ENCODE measurements around the gene YBX1.

Gene YBX1

DNA sequence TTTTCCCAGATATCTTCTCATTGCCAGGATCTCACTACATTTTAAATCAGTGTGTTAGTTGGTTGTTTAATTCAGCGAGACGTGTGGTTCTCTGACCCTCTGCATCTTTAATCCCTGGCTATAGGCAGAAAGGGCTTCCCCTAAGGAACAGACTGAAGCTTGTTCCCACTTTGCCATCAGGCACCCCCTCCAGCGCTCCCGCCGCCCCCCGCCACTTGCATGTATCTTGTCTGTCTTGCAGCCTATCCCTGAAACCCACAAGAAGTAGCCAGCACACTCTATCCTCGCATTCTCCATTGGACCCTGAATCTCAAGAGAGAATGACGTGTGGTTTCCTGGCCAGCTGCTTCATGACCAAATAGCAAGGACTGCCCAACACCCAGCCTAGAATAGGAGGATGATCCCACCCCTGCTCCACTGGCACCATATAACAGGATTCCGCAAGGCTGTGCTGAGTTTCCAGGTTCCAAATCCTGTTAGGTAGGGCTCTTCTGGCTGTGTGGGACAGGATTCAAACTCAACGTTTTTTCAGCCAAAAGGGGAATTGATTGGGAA lies 50.0 kb downstream of the YBX1 start:
- H3K4me1 ChIP-seq (ENCODE audit: insufficient read depth, low read length) = no peaks in the 10 kb centered on the region
- H3K4me3 ChIP-seq (ENCODE audit: low read length) = no peak overlapping the region
- H3K36me3 ChIP-seq (ENCODE audit: insufficient read depth, low read length) = no peaks in the 10 kb centered on the region
- no peaks in the 10 kb centered on the region for H3K27me3 ChIP-seq (ENCODE audit: insufficient read depth, low read length)
- no peak overlapping the region for H2AFZ ChIP-seq (ENCODE audit: low read depth, low read length)
- no peaks in the 10 kb centered on the region for H3K9me3 ChIP-seq (ENCODE audit: low read length)

DNA sequence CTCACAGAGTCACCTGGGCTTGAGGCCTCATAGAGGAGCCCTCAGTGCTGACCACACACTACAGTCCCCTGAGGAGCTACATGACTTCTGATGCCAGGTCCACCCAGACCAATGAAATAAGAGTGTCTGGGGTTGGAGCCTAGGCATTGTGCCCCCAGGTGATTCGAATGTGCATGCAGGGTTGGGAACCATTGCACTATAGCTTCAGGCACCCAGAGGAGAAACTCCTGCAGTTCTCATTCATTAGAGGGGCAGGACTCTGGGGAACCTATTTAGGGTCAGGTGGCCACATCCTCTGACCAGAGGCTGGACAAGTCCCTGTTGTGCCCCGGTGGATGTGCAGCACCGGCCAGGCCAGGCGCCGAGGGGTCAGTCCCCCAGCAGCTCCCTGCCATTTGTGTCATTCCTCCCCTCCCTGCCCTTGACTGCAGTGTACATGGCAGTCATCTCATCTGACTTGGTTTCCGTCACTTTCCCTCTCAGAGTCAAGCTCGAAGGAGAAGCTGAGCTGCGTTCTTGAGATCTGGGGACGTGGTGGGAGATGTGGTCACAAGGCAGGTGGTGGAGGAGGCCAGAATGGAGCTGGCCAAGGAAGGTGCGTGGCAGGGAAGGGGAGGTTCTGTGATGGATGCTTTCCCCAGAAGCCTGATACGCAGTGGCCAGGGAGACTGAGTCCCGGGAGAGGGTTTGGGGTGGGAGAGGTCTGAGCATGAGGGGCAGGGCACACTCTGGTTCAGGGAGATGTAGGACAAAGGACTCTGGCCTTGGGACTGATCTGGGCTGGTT lies 51.4 kb downstream of the YBX1 start:
- no peaks in the 10 kb centered on the region for H3K4me1 ChIP-seq (ENCODE audit: insufficient read depth, low read length)
- no peaks in the 10 kb centered on the region for H3K27me3 ChIP-seq (ENCODE audit: insufficient read depth, low read length)

DNA sequence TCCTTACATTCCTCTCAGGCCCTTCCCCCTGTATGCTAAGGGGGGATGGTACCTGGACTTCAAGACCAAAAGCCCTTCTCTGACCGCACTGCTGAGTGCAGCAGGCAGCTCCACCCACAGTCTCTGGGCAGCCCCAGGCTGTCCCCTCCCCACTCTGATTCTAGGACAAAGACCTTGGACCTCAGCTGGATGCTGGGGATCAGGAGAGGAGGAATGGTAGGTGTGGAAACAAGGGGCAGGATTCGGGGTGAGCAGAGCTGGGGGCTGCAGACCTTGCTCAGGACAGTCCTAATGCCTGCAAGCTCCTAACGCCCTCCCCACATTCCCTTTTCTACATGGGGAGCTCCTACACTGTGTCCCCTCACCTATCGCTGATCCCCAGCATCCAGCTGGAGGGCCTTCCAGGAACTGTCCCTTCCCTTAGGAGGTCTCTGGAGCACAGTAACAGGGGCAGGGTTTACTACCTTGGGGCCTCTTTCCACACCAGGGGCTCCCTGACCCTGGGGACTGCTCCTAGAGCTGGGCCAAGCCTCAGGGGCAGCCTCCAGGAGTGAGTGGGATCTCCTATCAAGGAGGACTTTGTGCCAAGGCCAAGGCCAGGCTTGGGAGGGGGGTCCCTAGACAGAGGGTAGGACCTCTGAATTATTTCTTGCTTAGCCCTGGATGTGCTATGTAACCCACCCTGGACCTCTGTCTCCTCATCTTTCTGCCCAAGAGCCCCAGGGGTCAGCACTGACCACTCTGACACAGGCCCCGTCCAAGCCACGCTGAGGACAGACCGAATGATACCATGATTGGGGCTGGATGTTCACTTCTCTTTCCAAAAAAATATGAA lies 52.2 kb downstream of the YBX1 start:
- Histone ChIP-seq H3K4me1 (ENCODE audit: insufficient read depth, low read length) (no peaks in the 10 kb centered on the region), H3K36me3 (ENCODE audit: insufficient read depth, low read length) (no peaks in the 10 kb centered on the region), H3K4me3 (ENCODE audit: low read length) (no peak overlapping the region), H2AFZ (ENCODE audit: low read depth, low read length) (no peak overlapping the region), H3K9me3 (ENCODE audit: low read length) (no peaks in the 10 kb centered on the region), H3K27me3 (ENCODE audit: insufficient read depth, low read length) (no peaks in the 10 kb centered on the region)

More for the DNA sequence above, 51.4 kb downstream of the YBX1 start:
- Histone ChIP-seq H3K9me3 (ENCODE audit: low read length) (no peaks in the 10 kb centered on the region), H3K36me3 (ENCODE audit: insufficient read depth, low read length) (no peaks in the 10 kb centered on the region), H3K4me3 (ENCODE audit: low read length) (no peak overlapping the region), H2AFZ (ENCODE audit: low read depth, low read length) (no peak overlapping the region)

DNA sequence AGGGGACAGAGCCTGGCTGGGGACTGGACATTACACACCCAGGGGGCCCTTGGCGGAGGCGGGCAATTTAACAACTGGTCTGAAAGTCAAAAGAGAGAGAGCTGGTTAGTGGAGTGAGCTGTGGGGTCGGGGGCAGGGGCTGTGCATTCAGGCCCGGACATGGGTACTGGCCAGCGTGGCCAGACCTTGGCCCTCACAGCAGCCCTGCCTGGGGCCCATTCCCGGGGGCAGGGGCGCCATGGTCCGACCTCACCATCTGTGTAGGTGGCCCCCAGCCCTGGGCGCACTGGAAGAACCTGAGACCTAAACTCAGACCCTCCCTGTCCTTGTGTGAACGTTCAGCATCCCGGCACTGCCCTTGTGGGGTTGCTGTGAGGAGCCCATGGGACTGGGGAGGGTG lies 52.8 kb downstream of the YBX1 start:
- Histone ChIP-seq H3K27me3 (ENCODE audit: insufficient read depth, low read length) (no peaks in the 10 kb centered on the region), H3K4me3 (ENCODE audit: low read length) (no peak overlapping the region), H3K4me1 (ENCODE audit: insufficient read depth, low read length) (peaks cover 4% of the 10 kb centered on the region), H3K9me3 (ENCODE audit: low read length) (no peaks in the 10 kb centered on the region), H2AFZ (ENCODE audit: low read depth, low read length) (no peak overlapping the region), H3K36me3 (ENCODE audit: insufficient read depth, low read length) (no peaks in the 10 kb centered on the region)

DNA sequence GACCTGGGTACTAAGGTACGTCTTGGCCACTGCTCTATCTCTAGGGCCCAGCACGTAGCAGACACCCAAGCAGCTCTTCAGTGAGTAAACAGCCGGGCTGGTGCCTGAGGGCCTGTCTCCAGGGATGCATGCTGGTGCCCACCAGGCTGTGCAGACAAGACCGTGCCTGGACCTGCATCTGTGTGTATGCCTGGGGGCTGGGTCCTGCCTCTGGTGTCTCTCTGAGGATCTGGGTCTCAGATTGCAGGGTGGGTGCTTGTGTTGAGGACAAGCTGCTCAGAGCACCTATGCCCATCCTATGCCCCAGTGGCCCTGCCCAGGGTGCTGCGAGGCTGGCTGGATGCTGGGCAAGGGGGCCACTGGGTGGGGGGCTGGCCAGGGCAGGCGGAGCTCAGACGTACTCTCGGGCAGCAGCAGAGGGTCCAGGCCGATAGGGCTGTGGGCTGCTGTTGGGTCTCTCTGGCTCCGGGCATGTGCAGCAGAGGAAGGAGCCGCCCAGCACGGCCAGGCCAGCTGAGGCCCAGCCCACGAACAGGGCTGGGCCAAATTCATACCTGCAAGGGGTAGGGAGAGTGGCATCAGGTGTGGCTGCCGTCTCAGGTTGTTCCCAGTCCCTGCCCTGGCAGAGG lies 53.4 kb downstream of the YBX1 start:
- no peaks in the 10 kb centered on the region for H3K27me3 ChIP-seq (ENCODE audit: insufficient read depth, low read length)
- H3K4me3 ChIP-seq (ENCODE audit: low read length) = no peak overlapping the region
- no peak overlapping the region for H2AFZ ChIP-seq (ENCODE audit: low read depth, low read length)
- no peaks in the 10 kb centered on the region for H3K9me3 ChIP-seq (ENCODE audit: low read length)
- H3K36me3 ChIP-seq (ENCODE audit: insufficient read depth, low read length) = no peaks in the 10 kb centered on the region
- peaks cover 10% of the 10 kb centered on the region for H3K4me1 ChIP-seq (ENCODE audit: insufficient read depth, low read length)

DNA sequence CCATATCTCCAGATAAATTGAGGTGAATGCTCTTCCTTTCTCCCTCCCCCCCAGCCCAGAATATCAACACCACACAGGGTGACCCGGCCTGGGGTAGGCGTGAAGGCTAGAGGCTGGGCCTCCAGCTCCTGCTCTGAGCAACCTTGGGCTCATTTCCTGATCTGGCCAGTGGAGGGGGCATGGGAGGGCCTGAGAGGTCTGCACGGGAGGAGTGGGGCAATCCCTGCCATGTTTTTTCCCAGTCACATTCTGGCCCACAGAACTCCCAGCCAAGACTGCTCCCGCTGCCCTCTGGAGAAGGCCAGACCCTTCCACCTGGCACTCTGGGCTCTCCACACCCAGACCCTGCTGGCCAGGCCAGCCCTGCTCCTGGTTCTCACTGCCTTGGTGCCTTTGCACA lies 53.9 kb downstream of the YBX1 start:
- Histone ChIP-seq H3K9me3 (ENCODE audit: low read length) (no peaks in the 10 kb centered on the region), H2AFZ (ENCODE audit: low read depth, low read length) (no peak overlapping the region), H3K4me3 (ENCODE audit: low read length) (no peak overlapping the region), H3K27me3 (ENCODE audit: insufficient read depth, low read length) (no peaks in the 10 kb centered on the region), H3K36me3 (ENCODE audit: insufficient read depth, low read length) (no peaks in the 10 kb centered on the region), H3K4me1 (ENCODE audit: insufficient read depth, low read length) (peaks cover 15% of the 10 kb centered on the region)

DNA sequence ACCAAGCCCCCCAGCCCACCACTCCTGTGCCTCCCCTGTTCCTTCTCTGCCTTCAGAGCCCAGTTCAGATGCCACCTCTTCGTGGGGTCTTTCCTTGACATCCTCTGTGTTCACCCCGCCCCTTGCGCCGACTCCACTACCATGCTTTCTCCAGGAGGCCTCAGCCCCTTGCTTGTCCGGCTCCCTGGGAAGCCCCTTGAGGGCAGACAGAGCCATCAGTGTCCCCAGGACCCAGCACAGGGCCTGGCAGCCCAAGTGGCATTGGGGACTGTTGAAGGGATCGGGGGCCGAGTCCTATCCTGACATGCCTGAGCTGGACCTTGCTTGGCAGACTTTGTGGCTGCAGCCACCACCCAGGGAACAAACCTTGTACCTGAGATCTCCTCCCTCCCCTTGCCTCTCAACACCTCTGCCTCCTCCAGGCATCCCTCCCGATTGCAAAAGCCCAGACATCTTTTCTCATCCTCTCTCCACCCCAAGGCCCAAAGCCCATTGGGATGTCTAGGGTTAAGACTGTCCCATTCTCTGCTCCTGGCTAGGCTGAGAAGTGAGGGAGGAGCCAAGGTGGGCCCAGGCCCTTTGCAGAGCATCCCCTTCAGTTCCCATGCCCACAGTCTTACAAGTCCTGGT lies 54.5 kb downstream of the YBX1 start:
- H2AFZ ChIP-seq (ENCODE audit: low read depth, low read length) = no peak overlapping the region
- H3K36me3 ChIP-seq (ENCODE audit: insufficient read depth, low read length) = no peaks in the 10 kb centered on the region
- H3K27me3 ChIP-seq (ENCODE audit: insufficient read depth, low read length) = no peaks in the 10 kb centered on the region
- no peak overlapping the region for H3K4me3 ChIP-seq (ENCODE audit: low read length)
- H3K9me3 ChIP-seq (ENCODE audit: low read length) = no peaks in the 10 kb centered on the region
- peaks cover 15% of the 10 kb centered on the region for H3K4me1 ChIP-seq (ENCODE audit: insufficient read depth, low read length)

DNA sequence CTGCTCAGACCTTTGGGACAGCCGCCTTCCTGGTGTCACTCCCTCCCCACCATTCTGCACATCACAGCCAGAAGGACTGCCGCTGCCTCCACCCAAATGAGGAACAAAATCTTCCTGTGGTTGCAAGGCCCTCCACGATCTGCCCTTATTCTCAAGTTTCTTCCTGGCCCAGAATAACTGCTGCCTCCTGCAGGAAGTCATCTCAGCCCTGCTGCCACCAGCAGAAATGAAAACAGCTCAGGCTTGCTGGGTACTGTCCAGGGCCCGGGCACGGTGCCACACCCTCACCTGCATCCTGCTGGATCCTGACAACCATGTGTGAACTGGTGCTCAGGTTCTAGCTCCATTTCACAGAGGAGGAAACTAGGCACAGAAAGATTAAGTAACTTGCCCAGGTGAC lies 55.0 kb downstream of the YBX1 start:
- Histone ChIP-seq H3K27me3 (ENCODE audit: insufficient read depth, low read length) (no peaks in the 10 kb centered on the region), H3K9me3 (ENCODE audit: low read length) (no peaks in the 10 kb centered on the region), H3K4me1 (ENCODE audit: insufficient read depth, low read length) (peaks cover 15% of the 10 kb centered on the region), H3K4me3 (ENCODE audit: low read length) (no peak overlapping the region), H3K36me3 (ENCODE audit: insufficient read depth, low read length) (no peaks in the 10 kb centered on the region), H2AFZ (ENCODE audit: low read depth, low read length) (no peak overlapping the region)

DNA sequence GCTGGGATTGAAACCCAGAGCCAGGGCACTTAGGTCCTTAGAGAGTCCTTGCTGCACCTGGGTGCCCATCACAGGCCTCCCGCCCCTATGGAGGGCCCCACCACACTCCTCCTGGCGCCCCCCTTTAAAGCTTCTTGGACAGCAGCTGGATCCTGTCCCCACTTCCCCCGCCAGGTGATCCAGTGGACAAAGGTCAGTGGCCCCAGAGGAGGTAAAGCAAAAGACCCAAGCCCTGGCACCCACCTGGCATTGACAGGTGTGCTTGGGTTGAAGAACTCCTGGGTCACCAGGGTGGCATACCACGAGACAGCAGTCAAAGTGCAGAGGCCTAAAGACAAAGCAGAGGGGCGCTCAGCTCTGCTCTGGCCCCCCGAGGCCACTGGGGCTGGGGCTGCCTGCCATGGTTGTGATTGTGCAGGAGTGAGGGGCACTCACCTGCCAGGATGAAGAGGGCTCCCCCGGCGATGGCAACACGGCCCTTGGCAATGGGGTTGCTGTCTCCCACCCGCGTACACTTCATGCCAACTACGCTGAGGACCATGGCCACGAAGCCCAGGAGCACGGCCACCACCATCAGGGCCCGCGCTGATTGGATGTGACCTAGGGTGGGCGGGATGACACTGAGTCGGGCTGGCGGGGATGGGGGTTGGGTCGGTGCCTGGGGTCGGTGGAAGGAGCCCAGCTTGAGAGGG lies 55.9 kb downstream of the YBX1 start:
- Histone ChIP-seq H2AFZ (ENCODE audit: low read depth, low read length) (no peak overlapping the region), H3K27me3 (ENCODE audit: insufficient read depth, low read length) (no peaks in the 10 kb centered on the region), H3K36me3 (ENCODE audit: insufficient read depth, low read length) (no peaks in the 10 kb centered on the region), H3K4me1 (ENCODE audit: insufficient read depth, low read length) (peaks cover 15% of the 10 kb centered on the region), H3K9me3 (ENCODE audit: low read length) (no peaks in the 10 kb centered on the region), H3K4me3 (ENCODE audit: low read length) (no peak overlapping the region)

DNA sequence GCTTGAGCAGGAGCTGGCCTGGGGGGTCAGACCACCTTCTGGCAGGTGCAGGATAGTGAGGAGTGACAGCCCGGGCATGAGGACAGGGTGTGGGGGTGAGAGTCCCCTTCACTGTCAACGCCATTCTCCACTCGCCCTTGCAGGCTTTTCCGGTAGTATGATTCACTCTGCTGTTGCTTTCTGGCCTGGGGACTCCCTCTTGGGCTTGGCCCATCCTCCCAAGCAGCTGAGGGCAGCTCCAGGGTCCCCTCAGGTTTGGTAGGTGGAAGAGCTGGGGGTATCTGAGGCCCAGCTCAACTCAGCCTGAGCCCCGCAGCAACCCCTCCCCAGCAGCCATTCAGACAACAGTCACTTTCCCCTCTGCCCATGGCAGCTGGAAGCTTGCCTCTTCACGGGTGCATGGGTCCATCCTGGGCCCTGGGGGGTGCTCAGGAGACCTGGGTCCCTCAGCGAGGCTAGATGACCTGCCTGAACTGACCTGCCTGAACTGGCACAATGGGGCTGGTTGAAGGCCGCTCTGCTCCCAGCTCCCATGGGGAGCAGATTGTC lies 56.5 kb downstream of the YBX1 start:
- H2AFZ ChIP-seq (ENCODE audit: low read depth, low read length) = no peak overlapping the region
- no peak overlapping the region for H3K4me3 ChIP-seq (ENCODE audit: low read length)
- no peaks in the 10 kb centered on the region for H3K9me3 ChIP-seq (ENCODE audit: low read length)
- no peaks in the 10 kb centered on the region for H3K27me3 ChIP-seq (ENCODE audit: insufficient read depth, low read length)
- H3K4me1 ChIP-seq (ENCODE audit: insufficient read depth, low read length) = peaks cover 15% of the 10 kb centered on the region
- no peaks in the 10 kb centered on the region for H3K36me3 ChIP-seq (ENCODE audit: insufficient read depth, low read length)

DNA sequence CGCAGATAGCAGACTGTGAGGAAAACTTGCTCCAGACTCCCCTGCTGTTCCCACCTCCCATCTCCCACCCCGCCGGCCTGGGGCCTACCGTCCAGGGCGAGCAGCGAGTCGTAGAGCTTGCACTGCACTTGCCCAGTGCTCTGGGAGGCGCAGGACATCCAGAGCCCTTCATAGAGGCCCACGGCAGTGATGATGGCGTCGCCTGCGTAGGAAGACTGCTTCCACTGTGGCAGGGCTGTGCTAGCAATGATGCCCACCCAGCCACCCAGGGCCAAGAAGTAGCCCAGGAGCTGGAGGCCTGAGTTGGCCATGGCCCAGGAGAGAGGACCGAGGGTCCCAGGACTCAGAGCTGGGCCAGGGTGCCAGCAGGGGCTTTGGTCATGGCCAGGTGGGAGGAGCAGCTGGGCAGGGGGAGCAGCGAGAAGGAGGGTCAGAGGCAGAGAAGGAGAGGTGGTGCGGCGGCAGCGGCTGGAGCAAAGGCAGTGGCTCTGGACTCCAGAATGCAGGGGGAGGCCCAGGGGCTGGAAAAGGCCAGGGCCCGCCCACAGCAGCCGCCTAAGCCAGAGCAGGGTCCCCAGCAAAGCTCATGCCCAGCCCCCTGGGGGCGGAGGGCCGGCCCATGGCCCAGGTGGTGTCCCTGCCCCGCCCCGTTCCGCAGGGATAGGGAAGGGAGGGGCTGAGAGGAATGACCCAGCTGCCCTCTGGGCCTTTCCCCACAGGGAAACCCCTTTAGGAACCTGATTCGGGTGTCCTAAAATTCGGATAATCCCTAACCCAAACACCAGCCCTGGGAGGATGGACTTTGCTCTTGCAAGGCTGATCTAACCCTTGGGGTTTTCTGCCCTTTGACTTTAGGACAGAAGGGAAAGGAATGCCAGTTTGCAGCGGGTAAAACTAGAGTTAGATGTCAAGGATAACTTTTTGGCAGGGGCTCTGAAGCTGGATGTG lies 57.8 kb downstream of the YBX1 start, which contains the start of gene CLDN19:
TSS of gene CLDN19 (minus strand) at position 484 of the 948 bp plus-strand sequence. CDS start at position 311, 173 bp downstream.
- no peaks in the 10 kb centered on the region for H3K9me3 ChIP-seq (ENCODE audit: low read length)
- H3K27me3 ChIP-seq (ENCODE audit: insufficient read depth, low read length) = no peaks in the 10 kb centered on the region
- peaks cover 15% of the 10 kb centered on the region for H3K4me1 ChIP-seq (ENCODE audit: insufficient read depth, low read length)
- no peak within 1 kb of the TSS for H3K4me3 ChIP-seq (ENCODE audit: low read length)
- no peaks in the 10 kb centered on the region for H3K36me3 ChIP-seq (ENCODE audit: insufficient read depth, low read length)
- no peak within 1 kb of the TSS for H2AFZ ChIP-seq (ENCODE audit: low read depth, low read length)

All from neuron (in vitro differentiated cells).